NCI-H82 treated with DMSO at 0.1 percent for 48 hours (cell line): Measurements from ENCODE around the gene OR2K2.
"Not testable (repeated sequence)": the region's sequence is repeated elsewhere in the genome, so short reads cannot be mapped to it uniquely, and the experiment has no call there.

Experiments
- DNase-seq: peaks from one replicate; lab custom pipeline; 2025; ENCODE audit not compliant: unreplicated experiment; lab: John Stamatoyannopoulos, UW

Gene OR2K2, protein sequence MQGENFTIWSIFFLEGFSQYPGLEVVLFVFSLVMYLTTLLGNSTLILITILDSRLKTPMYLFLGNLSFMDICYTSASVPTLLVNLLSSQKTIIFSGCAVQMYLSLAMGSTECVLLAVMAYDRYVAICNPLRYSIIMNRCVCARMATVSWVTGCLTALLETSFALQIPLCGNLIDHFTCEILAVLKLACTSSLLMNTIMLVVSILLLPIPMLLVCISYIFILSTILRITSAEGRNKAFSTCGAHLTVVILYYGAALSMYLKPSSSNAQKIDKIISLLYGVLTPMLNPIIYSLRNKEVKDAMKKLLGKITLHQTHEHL

DNA sequence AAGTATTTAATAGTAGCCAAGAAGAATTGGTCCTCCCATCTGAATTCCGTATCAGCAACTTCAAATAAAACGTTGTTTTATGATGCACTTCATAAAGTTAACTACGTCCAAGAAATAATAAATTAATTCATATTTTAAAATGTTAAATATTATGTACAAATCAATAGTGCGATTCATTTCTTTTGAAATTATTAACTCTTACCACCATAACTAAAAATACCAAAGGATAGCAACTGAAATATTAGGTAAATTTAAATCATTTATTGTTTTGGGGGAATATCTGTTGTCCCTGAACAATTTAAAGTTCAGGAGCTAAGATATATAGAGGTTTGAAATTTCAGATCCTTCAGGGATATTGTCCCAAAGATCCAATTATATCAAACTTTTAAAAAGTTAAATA lies at the start of gene OR2K2:
TSS of gene OR2K2 (minus strand) at position 101 of the 400 bp plus-strand sequence. CDS start 1,791 bp downstream, outside the sequence.
- DNase-seq: no peak

DNA sequence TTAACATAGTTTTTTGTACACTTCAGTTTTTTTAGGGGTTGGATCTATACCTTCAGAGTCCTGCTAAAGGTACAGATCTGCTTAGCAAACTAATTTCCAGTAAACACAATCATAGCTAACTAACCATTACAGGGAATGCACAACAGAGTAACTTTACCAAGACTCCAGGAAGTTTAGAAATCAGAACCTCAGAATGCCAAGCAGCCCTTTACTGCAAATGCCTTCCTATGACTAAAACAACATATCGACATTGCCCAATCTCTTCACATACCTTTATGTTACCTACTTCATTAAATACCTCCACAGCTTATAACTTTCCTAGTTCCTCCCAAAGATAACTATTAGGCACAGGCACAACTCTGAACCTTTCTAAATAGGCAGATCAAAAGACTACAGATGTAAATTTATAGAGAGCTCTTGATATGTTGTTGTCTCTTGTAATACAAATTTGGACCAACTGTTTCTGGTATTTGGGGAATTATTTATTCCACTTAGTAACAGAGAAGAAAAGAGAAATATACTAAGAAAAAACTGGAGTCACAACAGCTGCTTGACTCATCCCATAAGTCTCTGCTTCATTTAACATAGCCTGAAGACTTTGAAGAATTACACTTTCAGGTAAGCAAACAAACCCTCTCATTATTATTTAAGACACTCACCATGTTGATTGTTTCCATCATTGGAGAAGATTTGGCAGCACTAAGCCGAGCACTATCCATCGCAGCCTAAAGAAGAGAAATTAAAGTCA lies 46.0 kb upstream of the OR2K2 start:
- no peak for DNase-seq

DNA sequence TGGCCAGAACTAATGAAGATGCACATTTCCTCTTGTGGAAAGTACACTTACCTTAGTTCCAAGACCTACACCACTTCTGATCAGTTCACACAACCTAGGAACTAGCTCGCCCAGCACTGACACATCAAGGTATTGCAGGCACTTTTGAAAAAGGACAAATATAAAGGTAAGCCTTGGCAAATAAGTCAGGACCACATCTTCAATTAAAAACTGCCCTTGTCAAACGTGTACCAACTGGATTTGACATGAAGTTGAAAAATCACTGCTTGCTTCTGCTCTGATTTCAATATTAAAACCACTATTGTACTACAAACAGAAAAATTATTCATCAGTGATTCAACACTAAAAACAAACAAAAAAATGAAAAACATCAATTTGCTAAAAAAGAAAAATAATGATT lies 45.0 kb upstream of the OR2K2 start:
- no peak for DNase-seq

DNA sequence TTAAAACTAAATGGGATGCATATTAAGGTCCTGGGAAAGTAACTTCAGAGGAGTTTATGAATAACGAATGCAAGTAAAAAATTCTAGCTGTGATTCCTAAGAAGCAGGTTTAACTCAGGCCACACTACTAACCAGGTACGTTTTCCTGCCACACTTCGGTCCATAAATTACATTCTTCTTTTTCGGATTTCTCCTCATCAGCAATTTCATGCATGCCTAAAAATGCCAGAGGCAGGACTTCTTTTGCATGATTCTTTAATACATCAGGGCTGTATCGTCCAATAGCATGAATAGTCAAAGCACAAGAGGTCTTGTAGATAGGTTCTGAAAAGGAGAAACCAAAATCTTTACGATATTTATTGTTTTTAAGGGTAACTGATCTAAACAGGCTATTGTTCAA lies 42.3 kb upstream of the OR2K2 start:
- DNase-seq: no peak

DNA sequence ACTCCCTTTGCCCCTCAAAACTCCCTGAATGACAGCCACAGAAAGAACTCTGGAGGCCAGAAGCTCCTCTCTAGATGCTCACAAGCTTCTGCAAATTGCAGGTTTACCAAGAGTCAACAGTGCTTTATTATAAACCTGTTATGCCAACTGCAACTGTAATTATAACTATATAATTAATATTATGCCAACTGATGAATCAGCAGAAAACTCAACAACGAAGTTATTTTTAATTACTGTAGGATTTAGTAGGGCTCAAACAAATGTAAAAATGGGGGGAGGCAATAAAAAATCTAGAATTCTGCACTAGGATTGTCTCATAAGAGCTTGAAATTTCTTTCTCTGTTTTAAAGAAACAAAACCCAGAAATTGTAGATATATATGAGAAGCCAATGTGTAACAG lies 37.0 kb upstream of the OR2K2 start:
- DNase-seq: no peak

DNA sequence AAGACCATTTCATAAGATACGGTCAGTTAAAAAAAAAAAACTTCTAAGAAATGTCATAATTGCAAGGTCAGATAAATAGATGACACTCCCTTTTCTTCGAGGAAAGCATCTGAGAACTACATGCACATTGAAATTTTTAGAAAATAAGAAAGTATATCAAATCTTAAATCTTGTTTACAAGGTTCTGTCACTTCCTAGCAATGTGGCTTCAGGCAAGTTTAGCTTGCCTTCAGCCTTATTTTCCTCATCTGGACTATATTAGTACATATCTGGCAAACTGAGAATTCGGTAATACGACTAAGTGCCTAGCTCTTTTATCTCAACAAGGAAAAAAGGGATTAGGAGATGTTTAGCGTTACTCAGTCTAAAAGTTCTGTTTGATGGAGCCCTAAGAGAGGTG lies 32.5 kb upstream of the OR2K2 start:
- no peak for DNase-seq

DNA sequence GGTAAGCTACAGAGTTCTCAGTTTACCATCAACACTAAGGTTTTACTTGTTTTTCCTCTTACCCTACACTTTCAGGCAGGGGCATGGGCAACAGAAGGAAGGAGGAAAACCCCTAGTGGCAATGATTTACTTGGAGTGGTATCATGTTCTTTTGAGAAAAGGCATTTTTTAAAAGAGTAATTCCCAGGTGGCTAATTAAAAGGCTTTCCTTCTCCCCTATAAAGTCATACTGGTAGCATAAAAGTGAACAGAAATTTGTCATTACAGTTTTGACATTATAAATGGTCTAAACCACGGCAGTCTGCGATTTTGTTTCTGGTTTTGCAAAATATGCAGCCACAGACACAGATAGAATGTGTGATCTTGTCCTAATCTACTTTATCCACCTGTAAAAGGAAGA lies 30.9 kb upstream of the OR2K2 start:
- DNase-seq: no peak

DNA sequence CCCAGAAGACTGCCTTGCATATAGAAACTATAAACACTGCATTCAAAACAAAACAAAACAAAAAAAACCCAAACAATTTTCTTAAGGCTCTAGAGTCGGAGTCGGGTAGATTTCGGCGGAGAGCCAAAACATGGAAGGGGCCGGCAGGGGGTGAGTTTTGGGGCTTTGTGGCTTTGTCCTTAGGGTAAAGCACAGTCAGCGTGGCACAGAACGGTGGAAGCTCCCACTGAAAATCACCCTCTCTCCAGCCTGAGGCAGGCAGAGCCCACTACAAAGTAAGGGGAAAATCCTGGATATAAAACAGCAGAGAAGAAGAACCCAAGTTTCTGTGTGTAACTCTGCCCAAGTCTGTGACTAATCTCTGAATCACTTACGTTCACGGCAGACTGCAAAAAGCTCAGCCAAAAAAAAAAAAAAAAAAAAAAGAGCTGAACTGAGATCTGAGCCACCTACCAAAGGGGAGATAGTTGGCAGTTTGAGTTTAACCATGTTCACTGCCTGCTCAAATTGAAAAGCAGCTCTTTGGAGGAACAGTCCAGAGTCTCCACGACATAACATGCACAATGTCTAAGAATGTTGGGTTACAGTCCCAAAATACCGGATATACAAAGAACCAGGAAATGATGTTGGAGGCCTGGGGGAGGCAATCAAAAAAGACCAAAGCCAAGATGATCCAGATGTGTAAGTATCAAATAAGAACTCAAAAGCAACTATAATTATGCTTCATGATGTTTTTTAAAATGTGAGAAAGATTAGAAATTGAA lies 26.6 kb upstream of the OR2K2 start:
- no peak for DNase-seq

DNA sequence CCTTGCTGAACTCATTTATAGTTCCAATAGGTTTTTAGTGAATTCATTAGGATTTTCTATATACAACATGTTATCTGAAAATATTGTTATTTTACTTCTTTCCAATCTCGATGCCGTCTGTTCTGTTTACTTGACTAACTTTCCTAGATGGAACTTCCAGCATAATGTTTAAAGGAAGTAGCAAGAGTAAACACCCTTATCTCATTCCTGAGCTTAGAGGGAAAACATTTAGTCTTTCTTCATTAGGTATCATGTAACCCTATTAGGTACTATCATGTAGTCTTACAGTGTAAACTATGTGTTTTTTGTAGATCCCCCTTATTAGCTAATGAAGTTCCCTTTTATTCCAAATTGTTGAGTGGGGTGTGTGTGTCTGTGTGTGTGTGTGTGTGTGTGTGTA lies 22.5 kb upstream of the OR2K2 start:
- DNase-seq: no peak

DNA sequence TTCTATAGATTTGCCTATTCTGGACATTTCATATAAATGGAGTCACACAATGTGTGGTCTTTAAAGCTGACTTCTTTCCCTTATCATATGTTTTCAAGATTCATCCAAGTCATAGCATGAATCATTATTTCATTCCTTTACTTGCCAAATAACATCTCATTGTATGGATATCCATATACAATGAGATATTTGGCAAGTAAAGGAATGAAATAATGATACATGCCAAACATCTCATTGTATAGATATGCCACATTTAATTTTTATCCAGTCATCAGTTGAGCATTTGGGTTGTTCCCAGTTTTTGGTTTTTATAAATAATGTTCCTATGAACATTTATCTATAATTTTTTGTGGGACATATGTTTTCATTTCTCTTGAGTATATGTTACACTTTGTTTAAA lies 20.5 kb upstream of the OR2K2 start:
- DNase-seq: no peak

DNA sequence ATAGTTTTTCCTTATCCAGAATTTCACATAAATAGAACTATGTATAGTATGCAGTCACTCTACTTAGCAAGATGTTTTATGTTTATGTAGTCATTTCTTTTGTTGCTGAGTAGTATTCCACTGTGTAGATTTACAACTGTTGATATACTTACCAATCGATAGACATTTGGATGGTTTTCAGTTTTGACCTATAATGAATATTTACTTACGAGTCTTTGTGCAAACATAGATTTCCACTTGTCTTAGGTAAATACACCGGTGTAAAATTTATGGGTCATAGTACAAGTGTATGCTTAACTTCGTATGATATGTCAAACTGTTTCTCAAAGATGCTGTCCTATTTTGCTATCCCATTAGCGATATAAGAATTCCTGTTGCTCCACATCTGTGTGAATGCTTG lies 19.7 kb upstream of the OR2K2 start:
- DNase-seq: no peak

DNA sequence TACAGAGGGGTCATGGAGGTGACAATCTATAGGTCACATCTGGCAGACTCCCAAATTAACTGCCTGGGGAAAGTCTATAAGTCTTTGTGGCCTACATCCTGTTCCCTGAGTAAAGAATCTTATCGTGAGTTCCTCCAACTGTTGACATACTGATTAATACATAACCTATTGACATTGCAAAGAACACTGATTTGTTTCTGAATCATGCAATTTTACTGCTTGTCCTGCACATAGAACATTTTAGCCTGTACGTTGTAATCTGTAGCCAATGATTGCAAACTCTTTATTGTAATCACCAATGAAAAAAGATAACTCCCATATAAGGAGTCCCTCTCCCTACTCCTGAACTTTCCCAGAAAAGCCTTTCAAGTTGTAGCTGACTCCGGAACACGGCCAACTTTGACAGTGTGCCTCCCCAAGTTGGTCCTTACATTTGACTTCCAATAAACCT lies 18.8 kb upstream of the OR2K2 start:
- DNase-seq: no peak

DNA sequence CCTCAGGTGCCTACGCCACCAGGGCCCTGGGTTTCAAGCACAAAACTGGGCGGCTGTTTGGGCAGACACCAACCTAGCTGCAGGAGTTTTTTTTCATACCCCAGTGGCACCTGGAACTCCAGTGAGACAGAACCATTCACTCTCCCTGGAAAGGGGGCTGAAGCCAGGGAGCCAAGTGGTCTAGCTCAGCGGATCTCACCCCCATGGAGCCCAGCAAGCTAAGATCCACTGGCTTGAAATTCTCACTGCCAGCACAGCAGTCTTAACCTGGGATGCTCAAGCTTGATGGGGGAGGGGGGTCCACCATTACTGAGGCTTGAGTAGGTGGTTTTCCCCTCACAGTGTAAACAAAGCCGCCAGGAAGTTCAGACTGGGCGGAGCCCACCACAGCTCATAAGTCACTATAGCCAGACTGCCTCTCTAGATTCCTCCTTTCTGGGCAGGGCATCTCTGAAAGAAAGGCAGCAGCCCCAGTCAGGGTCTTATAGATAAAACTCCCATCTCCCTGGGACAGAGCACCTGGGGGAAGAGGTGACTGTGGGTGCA lies 4.4 kb upstream of the OR2K2 start:
- DNase-seq: not testable (repeated sequence)

DNA sequence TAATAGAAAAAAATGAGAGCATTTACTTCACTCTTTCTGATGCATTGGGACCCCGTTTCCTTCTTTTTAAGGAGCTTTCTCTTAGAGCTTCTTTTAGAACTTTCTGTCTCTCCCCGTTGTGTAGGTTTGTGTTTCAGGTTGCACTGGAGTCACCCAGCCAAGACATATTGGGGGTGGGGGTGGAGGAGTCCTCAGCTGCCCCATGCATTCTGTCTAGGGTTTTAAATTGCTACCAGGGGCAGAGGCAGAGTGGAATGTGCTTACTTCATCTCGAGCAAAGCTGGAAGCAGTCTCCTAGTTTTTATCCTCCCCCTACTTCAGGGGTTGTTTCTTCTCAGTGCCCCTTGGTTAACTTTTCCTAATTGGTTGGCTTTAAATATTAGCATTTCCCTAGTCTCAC lies 9.4 kb downstream of the OR2K2 start:
- DNase-seq: no peak

DNA sequence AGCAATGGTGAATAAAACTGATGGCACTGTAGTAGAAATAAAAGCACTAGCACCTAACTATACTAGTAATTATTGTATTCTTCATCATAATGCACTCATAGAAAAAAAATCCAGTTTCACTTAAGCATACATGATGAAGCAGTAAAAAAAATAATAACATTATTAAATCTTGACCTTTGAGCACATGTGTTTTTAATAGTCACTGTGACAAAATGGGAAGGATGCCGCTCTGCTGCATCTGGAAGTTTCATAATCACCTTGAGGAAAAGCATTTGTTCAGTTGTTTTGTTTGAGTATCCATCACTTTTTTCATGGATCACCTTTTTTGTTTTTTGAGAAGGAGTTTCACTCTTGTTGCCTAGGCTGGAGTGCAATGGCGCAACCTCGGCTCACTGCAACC lies 13.2 kb downstream of the OR2K2 start:
- DNase-seq: no peak

DNA sequence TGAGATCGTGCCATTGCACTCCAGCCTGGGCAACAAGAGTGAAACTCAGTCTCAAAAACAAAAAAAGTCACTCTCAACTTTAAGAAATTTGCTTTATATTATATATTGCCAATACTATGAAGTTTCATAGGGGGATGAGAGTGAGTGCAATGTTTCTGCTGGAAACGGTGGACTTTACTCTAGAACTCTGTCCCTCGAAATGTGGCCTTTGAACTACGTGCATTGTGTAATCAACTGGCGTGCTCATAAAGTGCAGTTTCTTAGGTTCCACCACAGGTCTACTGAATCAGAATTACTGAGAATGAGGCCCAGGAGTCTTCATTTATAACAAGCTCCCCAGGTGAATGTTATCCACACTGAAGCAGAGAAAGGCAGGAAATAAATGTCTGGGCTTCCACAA lies 24.1 kb downstream of the OR2K2 start:
- DNase-seq: no peak

DNA sequence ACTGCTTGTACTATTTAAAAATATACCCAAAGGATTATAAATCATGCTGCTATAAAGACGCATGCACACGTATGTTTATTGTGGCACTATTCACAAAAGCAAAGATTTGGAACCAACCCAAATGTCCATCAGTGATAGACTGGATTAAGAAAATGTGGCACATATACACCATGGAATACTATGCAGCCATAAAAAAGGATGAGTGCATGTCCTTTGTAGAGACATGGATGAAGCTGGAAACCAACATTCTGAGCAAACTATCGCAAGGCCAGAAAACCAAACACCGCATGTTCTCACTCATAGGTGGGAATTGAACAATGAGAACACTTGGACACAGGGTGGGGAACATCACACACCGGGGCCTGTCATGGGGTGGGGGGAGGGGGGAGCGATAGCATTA lies 26.0 kb downstream of the OR2K2 start:
- not testable (repeated sequence) for DNase-seq

DNA sequence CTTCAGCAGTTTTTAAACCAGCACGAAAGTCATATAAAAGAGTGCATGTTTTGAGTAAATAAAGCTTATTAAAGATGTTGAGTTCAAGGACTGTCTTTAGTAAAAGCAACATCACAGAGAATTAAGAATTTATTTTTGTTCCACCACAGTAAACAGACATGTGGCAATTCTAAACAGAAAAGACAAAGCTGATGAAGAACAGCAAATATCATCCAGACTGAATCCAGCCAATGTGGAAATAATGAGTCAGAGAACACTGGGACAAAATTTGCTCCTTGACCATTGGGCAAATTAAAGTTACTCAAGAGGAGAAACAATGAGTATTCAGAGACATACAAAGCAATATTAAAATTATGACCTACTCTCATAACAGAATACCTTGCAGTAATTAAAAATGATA lies 28.8 kb downstream of the OR2K2 start:
- no peak for DNase-seq

DNA sequence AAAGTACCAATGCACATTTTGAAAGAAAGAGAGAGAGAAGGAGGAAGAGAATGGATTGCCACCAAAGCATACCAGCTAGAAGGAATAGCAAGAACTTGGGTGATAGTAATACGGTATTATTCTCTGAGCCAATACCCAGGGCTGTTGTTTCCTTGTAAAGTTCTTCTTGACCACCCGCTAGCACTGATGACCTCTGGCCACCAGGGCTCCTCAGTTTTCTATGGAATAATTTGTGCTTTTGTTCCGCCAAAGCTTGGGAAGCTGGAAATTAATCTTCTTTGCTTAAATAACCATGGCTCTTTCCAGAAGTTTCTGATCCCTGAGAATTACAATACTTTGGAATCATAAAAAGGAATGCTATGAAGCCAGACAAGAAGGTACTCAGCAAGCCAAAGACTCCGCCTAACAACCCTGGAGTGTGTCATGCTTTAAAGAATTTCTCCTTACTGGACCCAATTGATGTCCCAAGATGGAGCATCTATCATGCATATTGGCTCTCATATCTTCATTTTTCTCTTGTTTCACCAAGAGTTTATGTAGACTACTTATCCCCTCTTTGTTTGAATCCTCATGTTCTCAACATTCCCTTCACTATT lies 29.8 kb downstream of the OR2K2 start:
- DNase-seq: no peak

DNA sequence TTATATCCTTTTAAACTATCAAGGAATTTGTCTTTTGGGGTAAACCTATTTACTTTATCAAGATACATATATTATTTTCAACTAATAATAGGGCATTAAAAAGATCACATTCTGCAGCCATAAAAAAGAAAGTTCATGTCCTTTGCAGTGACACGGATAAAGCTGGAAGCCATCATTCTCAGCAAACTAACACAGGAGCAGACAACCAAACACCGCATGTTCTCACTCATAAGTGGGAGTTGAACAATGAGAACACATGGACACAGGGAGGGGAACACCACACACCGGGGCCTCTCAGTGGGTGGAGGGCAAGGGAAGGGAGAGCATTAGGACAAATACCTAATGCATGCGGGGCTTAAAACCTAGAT lies 30.4 kb downstream of the OR2K2 start:
- not testable (repeated sequence) for DNase-seq
